GM12878 (cell line): ENCODE measurements around the gene CAMKMT. TPM values are rescaled to one million over a fixed set of nuclear protein-coding genes. Genes with fewer than 3 reads are reported as not detected.

Experiments
- ATAC-seq: fragments of 200-7000 bp; cut with Tn5 transposase; 3 replicates; pipeline ENCODE4 v1.9.1; 2020; ENCODE audit warnings: mild to moderate bottlenecking, moderate library complexity
- BruUV-seq: library from RNA; stranded (reverse); fragments of 400-500 nt; replicated peaks from 2 replicates; lab custom pipeline; 2021; lab: Mats Ljungman, UMichigan
- CTCF ChIA-PET: fragments of 300-600 bp; sonication (Branson Sonifier 250); formaldehyde crosslinking; extraction: SDS; loops from one replicate; lab custom pipeline; 2021; ENCODE audit warnings: inconsistent platforms; lab: Yijun Ruan, JAX
- POLR2A ChIA-PET: fragments of 350-600 bp; formaldehyde crosslinking; extraction: SDS; loops from one replicate; lab custom pipeline; 2021; ENCODE audit warnings: inconsistent platforms; lab: Charles Lee
- RAD21 ChIA-PET: fragments of 300-600 bp; sonication (Branson Sonifier 250); formaldehyde crosslinking; loops from one replicate; lab custom pipeline; 2023; ENCODE audit warnings: antibody characterized with exemption; ENCODE audit not compliant: unreplicated experiment; lab: Charles Lee
- SMC1A ChIA-PET: fragments of 300-600 bp; sonication (Branson Sonifier 250); formaldehyde crosslinking; loops from one replicate; lab custom pipeline; 2023; ENCODE audit not compliant: unreplicated experiment, uncharacterized antibody; lab: Charles Lee
- DNase-seq: peaks from one replicate; pipeline ENCODE4 v3.0.0-alpha.2; 2011; ENCODE audit warnings: low read depth, low spot score
- FAIRE-seq: peaks from 3 replicates; lab custom pipeline; 2011; peaks lifted over from hg19 to GRCh38; lab: Jason Lieb, UNC
- H2AFZ ChIP-seq: 2 replicates; pipeline ENCODE4 v1.6.0; 2011; ENCODE audit warnings: low read depth, low read length, control low read depth; ENCODE audit not compliant: control insufficient read depth
- H3K27ac ChIP-seq: 2 replicates; pipeline ENCODE4 v1.5.1; 2011; ENCODE audit warnings: control low read depth; ENCODE audit not compliant: control insufficient read depth, insufficient read depth
- H3K27me3 ChIP-seq, 2 experiments: replicated peaks in 1 of 2; 2 replicates each; pipeline versions ENCODE4 v1.6.0 to v1.6.1; 2011; ENCODE audit warnings: low read length in 1 of 2; ENCODE audit not compliant: control insufficient read depth in 2 of 2, insufficient read depth in 2 of 2
- H3K36me3 ChIP-seq, 2 experiments: 2 replicates each; pipeline ENCODE4 v1.5.1; 2011; ENCODE audit warnings: low read length in 1 of 2; ENCODE audit not compliant: control insufficient read depth in 2 of 2, insufficient read depth in 2 of 2
- H3K4me1 ChIP-seq: 2 replicates; pipeline ENCODE4 v1.6.1; 2011; ENCODE audit warnings: mild to moderate bottlenecking, low read length, moderate library complexity, mixed read lengths; ENCODE audit not compliant: control insufficient read depth, insufficient read depth
- H3K4me2 ChIP-seq: 2 replicates; pipeline ENCODE4 v1.6.0; 2011; ENCODE audit warnings: control low read depth; ENCODE audit not compliant: control insufficient read depth, insufficient read depth
- H3K4me3 ChIP-seq: fragments of 200-600 bp; sonication (generic); 2 replicates; pipeline ENCODE4 v1.5.1; 2016
- H3K79me2 ChIP-seq: 2 replicates; pipeline ENCODE4 v1.6.0; 2011; ENCODE audit warnings: low read length; ENCODE audit not compliant: control insufficient read depth, insufficient read depth
- H3K9ac ChIP-seq: 2 replicates; pipeline ENCODE4 v1.8.0; 2011; ENCODE audit warnings: low read length, control low read depth, mixed read lengths; ENCODE audit not compliant: control insufficient read depth, insufficient read depth
- H3K9me3 ChIP-seq: replicated peaks from 3 replicates; pipeline ENCODE4 v1.5.1; 2011; ENCODE audit warnings: mild to moderate bottlenecking, low read length; ENCODE audit not compliant: control insufficient read depth, insufficient read depth
- H4K20me1 ChIP-seq: 2 replicates; pipeline ENCODE4 v1.6.0; 2011; ENCODE audit not compliant: control insufficient read depth, insufficient read depth
- CEBPZ ChIP-seq: fragments of 150-350 bp; IDR thresholded peaks from 2 replicates; pipeline ENCODE4 v1.6.1; 2016; ENCODE audit warnings: low read depth, low read length
- E2F8 ChIP-seq: fragments of 450-650 bp; IDR thresholded peaks from 2 replicates; pipeline ENCODE4 v1.6.1; 2018; ENCODE audit warnings: mild to moderate bottlenecking, low read depth, moderate library complexity; ENCODE audit not compliant: partially characterized antibody
- FOS ChIP-seq: IDR thresholded peaks from 3 replicates; pipeline ENCODE4 v1.6.1; 2011; ENCODE audit warnings: borderline replicate concordance; ENCODE audit not compliant: insufficient read length; ENCODE audit errors: extremely low read depth
- MEF2B ChIP-seq: fragments of 450-650 bp; IDR thresholded peaks from 2 replicates; pipeline ENCODE4 v1.6.1; 2018; ENCODE audit warnings: mild to moderate bottlenecking, moderate library complexity; ENCODE audit not compliant: partially characterized antibody, poor library complexity, severe bottlenecking
- NR2C1 ChIP-seq: fragments of 450-650 bp; IDR thresholded peaks from 2 replicates; pipeline ENCODE4 v1.6.1; 2017; ENCODE audit warnings: antibody characterized with exemption, mild to moderate bottlenecking, moderate library complexity
- POU2F2 ChIP-seq: IDR thresholded peaks from 3 replicates; pipeline ENCODE4 v1.6.1; 2011; ENCODE audit warnings: low read depth, mild to moderate bottlenecking, low read length, borderline replicate concordance
- PRDM15 ChIP-seq: fragments of 450-650 bp; formaldehyde crosslinking; IDR thresholded peaks from 2 replicates; pipeline ENCODE4 v1.4.0; 2020; ENCODE audit warnings: mild to moderate bottlenecking, moderate library complexity
- RAD21 ChIP-seq: IDR thresholded peaks from 2 replicates; pipeline ENCODE4 v1.6.1; 2011; ENCODE audit warnings: mild to moderate bottlenecking, low read depth, low read length, moderate library complexity; ENCODE audit not compliant: insufficient read depth
- REST ChIP-seq: IDR thresholded peaks from 2 replicates; pipeline ENCODE4 v1.6.1; 2012; ENCODE audit warnings: mild to moderate bottlenecking, low read depth, low read length
- TBL1XR1 ChIP-seq: IDR thresholded peaks from 2 replicates; pipeline ENCODE4 v1.6.1; 2012; ENCODE audit warnings: low read depth, low read length, improper control_type of control experiment
- WGBS: methylation state at CpG from one replicate; pipeline ENCODE4 v1.1.6; 2016; ENCODE audit warnings: low lambda C conversion rate; ENCODE audit not compliant: insufficient replicate concordance, insufficient coverage; ENCODE audit errors: missing lambda C conversion rate; 5-methylcytosine and 5-hydroxymethylcytosine counted together
- in situ Hi-C: fragments of 300-500 bp; cut with MboI; formaldehyde crosslinking; loops from 9 replicates; pipeline ENCODE4 v1.14.3; 2018; ENCODE audit warnings: mixed read lengths
- intact Hi-C: fragments of 100-400 bp; cut with micrococcal nuclease; formaldehyde crosslinking; loops from one replicate; pipeline ENCODE4 v1.14.2; 2022; ENCODE audit not compliant: unreplicated experiment
- polyA plus RNA-seq, 11 experiments: library from polyadenylated mRNA; depleted of rRNA in 4 of 11; unstranded in 6 of 11; stranded (reverse) in 5 of 11; fragments of >200 nt; fragmentation: Nextera tagmentation in 4 of 11; fragmentation: Illumina TruSeq in 1 of 11; extraction: Ambion mirVana in 4 of 11; extraction: Trizol in 1 of 11; gene quantifications; 1 replicate in 1 of 11; 2 replicates in 10 of 11; pipeline versions ENCODE4 v1.2.1 to v1.2.3, GENCODE V29; 2011 to 2016; ENCODE audit warnings: inconsistent platforms in 2 of 11, missing spikeins in 2 of 11, low read depth in 1 of 11
- total RNA-seq, 4 experiments: library from RNA; depleted of rRNA in 3 of 4; stranded (reverse); fragments of >200 nt in 3 of 4; fragmentation: Illumina TruSeq in 1 of 4; extraction: Trizol in 1 of 4; gene quantifications; 2 replicates each; pipeline versions ENCODE4 v1.2.1 to v1.2.3, GENCODE V29; 2013 to 2021

The CAMKMT gene
- total and polyA plus RNA-seq, 10 of the 15 experiments (the other 5 are each of a cell fraction or from before 2014, with no cell fraction given): 2.7 to 16.0 (median 11.8) TPM

- Histone ChIP-seq H3K27ac (no peak overlapping the region), H3K27me3 (no peaks in the 10 kb centered on the region), H3K9ac (no peak overlapping the region), H3K9me3 (peaks cover 2% of the 10 kb centered on the region; the same call in 2 of the 3 replicates), H3K4me1 (no peaks in the 10 kb centered on the region), H3K4me3 (no peak overlapping the region), H3K79me2 (no peaks in the 10 kb centered on the region), H4K20me1 (no peaks in the 10 kb centered on the region), H3K36me3 (no peaks in the 10 kb centered on the region), H2AFZ (no peak overlapping the region), H3K4me2 (no peak overlapping the region)
- DNase-seq: no peak
- TF ChIP-seq RAD21 (no peak), REST (no peak), TBL1XR1 (no peak), PRDM15 (CRISPR knock-in tag) (no peak), MEF2B (no peak), E2F8 (no peak), FOS (no peak), POU2F2 (no peak), CEBPZ (no peak), NR2C1 (no peak)
- SMC1A ChIA-PET: interaction anchor here (0.9 kb wide), 1 partner anchor 20 kb away, joined by 4 read pairs; no protein-coding TSS in a partner anchor
- CTCF ChIA-PET: no interaction called here
- no peak for ATAC-seq
- no TSS peak for BruUV-seq
- intact Hi-C loops: no loop called here
- WGBS: 96% methylated on average over 1 of the region's 1 CpG
- in situ Hi-C loops: no loop called here
- no peak for FAIRE-seq
- POLR2A ChIA-PET: no interaction called here
- RAD21 ChIA-PET: no interaction called here
Measured at GRCh38 chr2:44519026-44519425, 157.3 kb downstream of the CAMKMT start.
